ENCODE data around the gene PRCP.
A peak's percentile ranks its signal among the peaks of the same experiment; 100 is the strongest.
"Not testable (repeated sequence)": the region's sequence is repeated elsewhere in the genome, so short reads cannot be mapped to it uniquely, and the experiment has no call there.

PRCP gene

GRCh38 chr11:82871646-82872045, 28.6 kb downstream of the PRCP start:
- DNase-seq (ENCODE audit: low spot score), result no peak

GRCh38 chr11:82869657-82870056, 30.6 kb downstream of the PRCP start:
- DNase-seq (ENCODE audit: low spot score), result no peak

GRCh38 chr11:82867495-82868082, 32.6 kb downstream of the PRCP start:
- DNase-seq (ENCODE audit: low spot score), result peak; percentile 39

- peak; percentile 17 for DNase-seq (ENCODE audit: low spot score)
Measured at GRCh38 chr11:82865841-82866240, 34.4 kb downstream of the PRCP start.

GRCh38 chr11:82864268-82864667, 36.0 kb downstream of the PRCP start:
- peak; percentile 61 for DNase-seq (ENCODE audit: low spot score)

- DNase-seq (ENCODE audit: low spot score), result no peak
Measured at GRCh38 chr11:82863209-82863608, 37.0 kb downstream of the PRCP start.

GRCh38 chr11:82862379-82862778, 37.9 kb downstream of the PRCP start:
- no peak for DNase-seq (ENCODE audit: low spot score)

GRCh38 chr11:82859750-82860149, 40.5 kb downstream of the PRCP start:
- no peak for DNase-seq (ENCODE audit: low spot score)

GRCh38 chr11:82858556-82859091, 41.6 kb downstream of the PRCP start:
- peak; percentile 12 for DNase-seq (ENCODE audit: low spot score)

GRCh38 chr11:82858133-82858532, 42.1 kb downstream of the PRCP start:
- no peak for DNase-seq (ENCODE audit: low spot score)

GRCh38 chr11:82857145-82857544, 43.1 kb downstream of the PRCP start:
- DNase-seq (ENCODE audit: low spot score), result no peak

GRCh38 chr11:82855616-82856015, 44.6 kb downstream of the PRCP start:
- no peak for DNase-seq (ENCODE audit: low spot score)

GRCh38 chr11:82854916-82855315, 45.3 kb downstream of the PRCP start:
- not testable (repeated sequence) for DNase-seq (ENCODE audit: low spot score)

- DNase-seq (ENCODE audit: low spot score), result no peak
Measured at GRCh38 chr11:82854242-82854641, 46.0 kb downstream of the PRCP start.

GRCh38 chr11:82848829-82849228, 51.4 kb downstream of the PRCP start:
- DNase-seq (ENCODE audit: low spot score), result no peak

- DNase-seq (ENCODE audit: low spot score), result no peak
Measured at GRCh38 chr11:82845356-82846353, 54.6 kb downstream of the PRCP start.

GRCh38 chr11:82843057-82843795, 57.0 kb downstream of the PRCP start:
- DNase-seq (ENCODE audit: low spot score), result no peak

GRCh38 chr11:82842019-82842418, 58.2 kb downstream of the PRCP start:
- DNase-seq (ENCODE audit: low spot score), result no peak

GRCh38 chr11:82837650-82838049, 62.6 kb downstream of the PRCP start:
- no peak for DNase-seq (ENCODE audit: low spot score)

GRCh38 chr11:82832983-82833382, 67.2 kb downstream of the PRCP start:
- no peak for DNase-seq (ENCODE audit: low spot score)

GRCh38 chr11:82831364-82831763, 68.9 kb downstream of the PRCP start:
- no peak for DNase-seq (ENCODE audit: low spot score)

GRCh38 chr11:82830746-82831145, 69.5 kb downstream of the PRCP start:
- no peak for DNase-seq (ENCODE audit: low spot score)
